ENCODE results near the gene PCDH10.
A peak's percentile ranks its signal among the peaks of the same experiment; 100 is the strongest.

The PCDH10 gene

GRCh38 chr4:133152330-133152821 lies 3.3 kb downstream of the PCDH10 start:
- H3K4me3 ChIP-seq (ENCODE audit: low read length) = no peak overlapping the region
- TF ChIP-seq EZH2phosphoT487 (IDR thresholded peaks at IDR 0.05; ENCODE audit: borderline replicate concordance, low read length) (no peak), CTCF (IDR thresholded peaks at IDR 0.05; ENCODE audit: low read depth, low read length, poor library complexity, severe bottlenecking) (no peak)
- H3K79me2 ChIP-seq (ENCODE audit: control insufficient read depth, low read length) = no peaks in the 10 kb centered on the region
- H3K27me3 ChIP-seq (ENCODE audit: control insufficient read depth, low read length) = no peaks in the 10 kb centered on the region
- no peaks in the 10 kb centered on the region for H3K36me3 ChIP-seq (ENCODE audit: control insufficient read depth, low read length)
- no peaks in the 10 kb centered on the region for H3K4me1 ChIP-seq (ENCODE audit: control insufficient read depth, low read length)
- no peak overlapping the region for H3K4me2 ChIP-seq (ENCODE audit: low read length)
- no peaks in the 10 kb centered on the region for H4K20me1 ChIP-seq (ENCODE audit: control insufficient read depth, insufficient read depth, low read depth, low read length)
- no peaks in the 10 kb centered on the region for H3F3A ChIP-seq (ENCODE audit: control insufficient read depth, insufficient read depth)
- H3K9me3 ChIP-seq (ENCODE audit: control insufficient read depth, insufficient read depth, low read length) = peaks cover 15% of the 10 kb centered on the region; the same call in 1 of the 2 replicates
- H3K9me2 ChIP-seq (replicated peaks; ENCODE audit: control insufficient read depth, low read length) = no peaks in the 10 kb centered on the region
- no peak overlapping the region for H3K27ac ChIP-seq (ENCODE audit: low read depth, low read length)

GRCh38 chr4:133152831-133153481 lies 3.9 kb downstream of the PCDH10 start:
- Histone ChIP-seq H3K4me1 (ENCODE audit: control insufficient read depth, low read length) (no peaks in the 10 kb centered on the region), H3K36me3 (ENCODE audit: control insufficient read depth, low read length) (no peaks in the 10 kb centered on the region), H3F3A (ENCODE audit: control insufficient read depth, insufficient read depth) (no peaks in the 10 kb centered on the region), H3K4me2 (ENCODE audit: low read length) (no peak overlapping the region), H3K79me2 (ENCODE audit: control insufficient read depth, low read length) (no peaks in the 10 kb centered on the region), H3K4me3 (ENCODE audit: low read length) (no peak overlapping the region), H3K9me3 (ENCODE audit: control insufficient read depth, insufficient read depth, low read length) (peaks cover 15% of the 10 kb centered on the region; the same call in 1 of the 2 replicates), H3K27ac (ENCODE audit: low read depth, low read length) (no peak overlapping the region), H4K20me1 (ENCODE audit: control insufficient read depth, insufficient read depth, low read depth, low read length) (no peaks in the 10 kb centered on the region), H3K27me3 (ENCODE audit: control insufficient read depth, low read length) (no peaks in the 10 kb centered on the region), H3K9me2 (replicated peaks; ENCODE audit: control insufficient read depth, low read length) (no peaks in the 10 kb centered on the region)
- TF ChIP-seq CTCF (IDR thresholded peaks at IDR 0.05; ENCODE audit: low read depth, low read length, poor library complexity, severe bottlenecking) = no peak
- TF ChIP-seq EZH2phosphoT487 (IDR thresholded peaks at IDR 0.05; ENCODE audit: borderline replicate concordance, low read length) = no peak

- Histone ChIP-seq H3K27ac (ENCODE audit: low read depth, low read length) (no peak overlapping the region), H3K9me3 (ENCODE audit: control insufficient read depth, insufficient read depth, low read length) (peaks cover 10% of the 10 kb centered on the region; the same call in 1 of the 2 replicates), H3K79me2 (ENCODE audit: control insufficient read depth, low read length) (no peaks in the 10 kb centered on the region), H3K4me2 (ENCODE audit: low read length) (no peak overlapping the region), H3K9me2 (replicated peaks; ENCODE audit: control insufficient read depth, low read length) (no peaks in the 10 kb centered on the region), H3F3A (ENCODE audit: control insufficient read depth, insufficient read depth) (no peaks in the 10 kb centered on the region), H3K27me3 (ENCODE audit: control insufficient read depth, low read length) (no peaks in the 10 kb centered on the region), H3K4me1 (ENCODE audit: control insufficient read depth, low read length) (no peaks in the 10 kb centered on the region), H4K20me1 (ENCODE audit: control insufficient read depth, insufficient read depth, low read depth, low read length) (no peaks in the 10 kb centered on the region), H3K36me3 (ENCODE audit: control insufficient read depth, low read length) (no peaks in the 10 kb centered on the region), H3K4me3 (ENCODE audit: low read length) (no peak overlapping the region)
- TF ChIP-seq CTCF (IDR thresholded peaks at IDR 0.05; ENCODE audit: low read depth, low read length, poor library complexity, severe bottlenecking) (peak; percentile 42), EZH2phosphoT487 (IDR thresholded peaks at IDR 0.05; ENCODE audit: borderline replicate concordance, low read length) (no peak)
Measured at GRCh38 chr4:133154725-133155124, 5.6 kb downstream of the PCDH10 start.
